ENCODE results near the gene ACO1.

GRCh38 chr9:32350682-32351081, 33.8 kb upstream of the ACO1 start:
- TF ChIP-seq POLR2AphosphoS5 (IDR thresholded peaks at IDR 0.05; ENCODE audit: low read depth, low read length) = no peak
- TF ChIP-seq POLR2A (IDR thresholded peaks at IDR 0.05; ENCODE audit: low read depth, low read length) = no peak
